A549 (cell line): ENCODE results near the gene BHLHA15. TPM values are rescaled to one million over a fixed set of nuclear protein-coding genes. Genes with fewer than 3 reads are reported as not detected.

Source experiments
- ATAC-seq, 2 experiments: fragments of 200-7000 bp in 1 of 2; fragments of >200 bp in 1 of 2; cut with Nextera tagmentation in 1 of 2; cut with Tn5 transposase in 1 of 2; 3 replicates each; pipeline versions ENCODE4 v1.8.0 to v1.9.1; 2018 to 2020; ENCODE audit warnings: mild to moderate bottlenecking in 1 of 2, moderate library complexity in 1 of 2
- CTCF ChIA-PET: fragments of 300-600 bp; sonication (Branson Sonifier 250); formaldehyde crosslinking; extraction: SDS; loops from one replicate; lab custom pipeline; 2021; ENCODE audit warnings: antibody characterized with exemption, inconsistent platforms; lab: Yijun Ruan, JAX
- POLR2A ChIA-PET: fragments of 350-600 bp; formaldehyde crosslinking; extraction: SDS; loops from one replicate; lab custom pipeline; 2021; ENCODE audit warnings: antibody characterized with exemption, inconsistent platforms; lab: Yijun Ruan, JAX
- DNase-seq, 2 experiments: peaks; one replicate each; pipeline versions ENCODE4 v3.0.0 to v3.0.0-alpha.2; 2011 to 2016; ENCODE audit warnings: low read depth in 1 of 2, low spot score in 1 of 2
- FAIRE-seq: peaks from 2 replicates; lab custom pipeline; 2011; peaks lifted over from hg19 to GRCh38; lab: Jason Lieb, UNC
- H3K27ac ChIP-seq, 2 experiments: fragments of >200 bp; sonication (Bioruptor Twin); formaldehyde crosslinking; 3 replicates each; pipeline ENCODE4 v1.5.1; 2016 to 2017
- H3K4me1 ChIP-seq: fragments of >200 bp; sonication (Bioruptor Twin); formaldehyde crosslinking; 3 replicates; pipeline ENCODE4 v1.6.1; 2016
- H3K4me2 ChIP-seq: fragments of >200 bp; sonication (Bioruptor Twin); formaldehyde crosslinking; 3 replicates; pipeline ENCODE4 v1.6.1; 2016
- H3K4me3 ChIP-seq: fragments of >200 bp; sonication (Bioruptor Twin); formaldehyde crosslinking; 3 replicates; pipeline ENCODE4 v1.5.1; 2016
- H3K9me3 ChIP-seq: fragments of >200 bp; sonication (Bioruptor Twin); formaldehyde crosslinking; 3 replicates; pipeline ENCODE4 v1.6.1; 2016
- BHLHE40 ChIP-seq: IDR thresholded peaks from 2 replicates; pipeline ENCODE4 v1.6.1; 2012; ENCODE audit warnings: low read depth, low read length, inconsistent platforms
- CBX8 ChIP-seq: fragments of 200-600 bp; sonication (generic); IDR thresholded peaks from 2 replicates; pipeline ENCODE4 v1.6.1; 2016
- CHD2 ChIP-seq: fragments of 150-350 bp; IDR thresholded peaks from 2 replicates; pipeline ENCODE4 v1.6.1; 2014; ENCODE audit warnings: low read length; ENCODE audit not compliant: partially characterized antibody
- EHF ChIP-seq: fragments of 250-450 bp; sonication (Bioruptor Pico); IDR thresholded peaks from 2 replicates; pipeline ENCODE4 v1.5.0; 2020; ENCODE audit warnings: mild to moderate bottlenecking
- FOSB ChIP-seq: fragments of 250-450 bp; sonication (Bioruptor Pico); IDR thresholded peaks from 2 replicates; pipeline ENCODE4 v1.5.0; 2020; ENCODE audit warnings: mild to moderate bottlenecking, moderate library complexity
- HDAC2 ChIP-seq: fragments of 200-600 bp; sonication (generic); IDR thresholded peaks from 2 replicates; pipeline ENCODE4 v1.6.1; 2016
- HOXA7 ChIP-seq: fragments of 250-450 bp; sonication (Bioruptor Pico); IDR thresholded peaks from 2 replicates; pipeline ENCODE4 v1.5.0; 2020; ENCODE audit warnings: mild to moderate bottlenecking, moderate library complexity
- JUN ChIP-seq, 2 experiments: fragments of >200 bp; sonication (Bioruptor Twin); formaldehyde crosslinking; IDR thresholded peaks; 2 replicates in 1 of 2; 3 replicates in 1 of 2; pipeline ENCODE4 v1.6.1; 2016 to 2017
- JUNB ChIP-seq: fragments of >200 bp; sonication (Bioruptor Twin); formaldehyde crosslinking; IDR thresholded peaks from 2 replicates; pipeline ENCODE4 v1.6.1; 2016
- KDM1A ChIP-seq: fragments of 200-600 bp; sonication (generic); IDR thresholded peaks from 2 replicates; pipeline ENCODE4 v1.6.1; 2016; ENCODE audit warnings: low read depth, mild to moderate bottlenecking
- KDM5A ChIP-seq: fragments of 200-600 bp; sonication (generic); IDR thresholded peaks from 2 replicates; pipeline ENCODE4 v1.6.1; 2016; ENCODE audit warnings: antibody characterized with exemption, mild to moderate bottlenecking
- RAD21 ChIP-seq, 2 experiments: fragments of >200 bp in 1 of 2; sonication (Bioruptor Twin) in 1 of 2; formaldehyde crosslinking in 1 of 2; IDR thresholded peaks in 1 of 2; conservative IDR thresholded peaks in 1 of 2; 2 replicates in 1 of 2; 3 replicates in 1 of 2; pipeline ENCODE4 v1.6.1; 2012 to 2018; ENCODE audit warnings: inconsistent platforms in 1 of 2
- RFX5 ChIP-seq: fragments of 450-650 bp; IDR thresholded peaks from 2 replicates; pipeline ENCODE4 v1.7.1; 2014; ENCODE audit warnings: antibody characterized with exemption, mild to moderate bottlenecking, moderate library complexity
- RNF2 ChIP-seq: fragments of 200-600 bp; sonication (generic); IDR thresholded peaks from 2 replicates; pipeline ENCODE4 v1.6.1; 2016; ENCODE audit warnings: low read depth, mild to moderate bottlenecking, antibody characterized with exemption, moderate library complexity, borderline replicate concordance
- SREBF2 ChIP-seq: fragments of 450-650 bp; IDR thresholded peaks from 2 replicates; pipeline ENCODE4 v1.6.1; 2014; ENCODE audit warnings: mild to moderate bottlenecking, moderate library complexity
- TP53 ChIP-seq: fragments of 250-450 bp; sonication (Bioruptor Pico); IDR thresholded peaks from 2 replicates; pipeline ENCODE4 v1.5.0; 2021; ENCODE audit warnings: mild to moderate bottlenecking, moderate library complexity
- ZNF302 ChIP-seq: fragments of 250-450 bp; sonication (Bioruptor Pico); IDR thresholded peaks from 2 replicates; pipeline ENCODE4 v1.9.0; 2021; ENCODE audit warnings: inconsistent platforms, mild to moderate bottlenecking, moderate library complexity
- WGBS: methylation state at CpG from one replicate; pipeline ENCODE4 v1.1.6; 2017; ENCODE audit errors: missing lambda C conversion rate; 5-methylcytosine and 5-hydroxymethylcytosine counted together
- polyA plus RNA-seq, 4 experiments: library from polyadenylated mRNA; depleted of rRNA in 3 of 4; stranded (reverse); fragments of >200 nt; fragmentation: RNase III in 1 of 4; extraction: RNeasy Plus Mini Kit Qiagen cat#74134 plus additional on column Dnase treatment in 1 of 4; gene quantifications; 2 replicates in 3 of 4; 3 replicates in 1 of 4; pipeline ENCODE4 v1.2.3, GENCODE V29; 2011 to 2017
- TF ChIP-seq, protein P1 (sequence below): fragments of 200-600 bp; sonication (generic); IDR thresholded peaks from 2 replicates; pipeline ENCODE4 v1.6.1; 2016; ENCODE audit warnings: antibody characterized with exemption, mild to moderate bottlenecking, moderate library complexity
- TF ChIP-seq, protein P2 (sequence below): fragments of 450-650 bp; IDR thresholded peaks from 2 replicates; pipeline ENCODE4 v1.6.1; 2014; ENCODE audit warnings: antibody characterized with exemption
- TF ChIP-seq, protein P3 (sequence below): IDR thresholded peaks from 2 replicates; pipeline ENCODE4 v1.6.1; 2012

BHLHA15 gene
- polyA plus RNA-seq, 2 of the 4 experiments (the other 2 are of a cell fraction) = 0.23 to 0.30 TPM

DNA sequence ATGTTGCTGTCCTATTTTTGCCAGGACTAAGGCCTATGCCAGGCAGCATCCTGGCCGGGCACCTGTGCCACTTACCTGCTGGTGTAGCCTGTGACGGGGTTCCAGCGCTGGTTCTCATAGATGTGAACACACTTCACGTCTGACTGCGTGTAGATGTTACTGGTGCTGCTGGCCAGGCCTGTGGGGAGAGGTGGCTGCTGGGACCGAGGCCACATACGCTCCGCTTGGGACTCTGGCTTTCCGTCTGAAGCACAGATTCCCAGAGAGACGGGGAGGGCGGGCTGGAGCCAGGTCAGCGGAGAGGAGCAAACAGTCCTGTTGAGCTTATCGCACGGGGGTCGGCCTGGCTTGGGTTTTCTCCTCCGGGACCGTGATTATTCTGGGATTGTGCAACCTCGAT lies 16.7 kb downstream of the BHLHA15 start:
- Histone ChIP-seq H3K4me3 (no peak overlapping the region), H3K9me3 (no peaks in the 10 kb centered on the region), H3K4me1 (peaks cover 6% of the 10 kb centered on the region; the same call in 2 of the 3 replicates)
- FAIRE-seq = no peak
- 91% methylated on average over 18 of the region's 18 CpGs for WGBS
- TF ChIP-seq JUN (IDR thresholded peaks at IDR 0.05) (no peak), EHF (no peak), BHLHE40 (no peak), JUNB (no peak), CBX8 (no peak), KDM1A (no peak), TP53 (CRISPR knock-in tag) (no peak), RAD21 (conservative IDR thresholded peaks at IDR 0.05 in 1 of 2, IDR thresholded peaks at IDR 0.05 in 1 of 2) (no peak), HOXA7 (CRISPR knock-in tag) (no peak)
- TF ChIP-seq, protein P1, sequence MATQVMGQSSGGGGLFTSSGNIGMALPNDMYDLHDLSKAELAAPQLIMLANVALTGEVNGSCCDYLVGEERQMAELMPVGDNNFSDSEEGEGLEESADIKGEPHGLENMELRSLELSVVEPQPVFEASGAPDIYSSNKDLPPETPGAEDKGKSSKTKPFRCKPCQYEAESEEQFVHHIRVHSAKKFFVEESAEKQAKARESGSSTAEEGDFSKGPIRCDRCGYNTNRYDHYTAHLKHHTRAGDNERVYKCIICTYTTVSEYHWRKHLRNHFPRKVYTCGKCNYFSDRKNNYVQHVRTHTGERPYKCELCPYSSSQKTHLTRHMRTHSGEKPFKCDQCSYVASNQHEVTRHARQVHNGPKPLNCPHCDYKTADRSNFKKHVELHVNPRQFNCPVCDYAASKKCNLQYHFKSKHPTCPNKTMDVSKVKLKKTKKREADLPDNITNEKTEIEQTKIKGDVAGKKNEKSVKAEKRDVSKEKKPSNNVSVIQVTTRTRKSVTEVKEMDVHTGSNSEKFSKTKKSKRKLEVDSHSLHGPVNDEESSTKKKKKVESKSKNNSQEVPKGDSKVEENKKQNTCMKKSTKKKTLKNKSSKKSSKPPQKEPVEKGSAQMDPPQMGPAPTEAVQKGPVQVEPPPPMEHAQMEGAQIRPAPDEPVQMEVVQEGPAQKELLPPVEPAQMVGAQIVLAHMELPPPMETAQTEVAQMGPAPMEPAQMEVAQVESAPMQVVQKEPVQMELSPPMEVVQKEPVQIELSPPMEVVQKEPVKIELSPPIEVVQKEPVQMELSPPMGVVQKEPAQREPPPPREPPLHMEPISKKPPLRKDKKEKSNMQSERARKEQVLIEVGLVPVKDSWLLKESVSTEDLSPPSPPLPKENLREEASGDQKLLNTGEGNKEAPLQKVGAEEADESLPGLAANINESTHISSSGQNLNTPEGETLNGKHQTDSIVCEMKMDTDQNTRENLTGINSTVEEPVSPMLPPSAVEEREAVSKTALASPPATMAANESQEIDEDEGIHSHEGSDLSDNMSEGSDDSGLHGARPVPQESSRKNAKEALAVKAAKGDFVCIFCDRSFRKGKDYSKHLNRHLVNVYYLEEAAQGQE = no peak
- TF ChIP-seq, all 56 proteins: peak for 0
- ATAC-seq (no peak; a peak in 1 of 6 replicates), DNase-seq (no peak)
- Histone ChIP-seq H3K4me2 (no peak overlapping the region), H3K27ac (no peak overlapping the region)
- POLR2A ChIA-PET = no interaction called here
- CTCF ChIA-PET = no interaction called here

DNA sequence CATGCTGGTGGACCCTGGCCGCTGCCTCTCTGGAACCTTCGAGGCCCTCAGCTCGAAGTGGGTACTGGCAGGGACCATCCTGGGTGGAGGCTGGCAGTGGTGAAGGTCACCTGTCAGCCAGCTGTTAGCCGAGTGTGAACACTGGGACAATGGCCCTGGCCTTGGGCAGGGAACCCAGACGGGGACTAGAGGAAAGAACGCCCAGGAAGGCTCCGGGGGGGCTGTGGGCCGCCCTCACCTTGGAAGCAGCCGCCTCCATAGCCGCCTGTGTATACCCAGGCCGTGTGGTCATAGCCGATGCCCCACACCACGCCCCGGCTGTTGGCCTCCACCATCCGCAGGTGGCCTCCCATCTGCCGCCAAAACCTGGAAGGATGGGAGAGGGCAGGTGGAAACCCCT lies 17.6 kb downstream of the BHLHA15 start:
- POLR2A ChIA-PET = no interaction called here
- Histone ChIP-seq H3K4me1 (no peaks in the 10 kb centered on the region), H3K4me3 (no peak overlapping the region), H3K27ac (no peak overlapping the region)
- DNase-seq = no peak
- no peak for TF ChIP-seq JUNB
- no peak for TF ChIP-seq RNF2
- TF ChIP-seq, protein P1 = no peak
- no peak for TF ChIP-seq HDAC2
- TF ChIP-seq CHD2 = no peak
- TF ChIP-seq SREBF2 = no peak
- TF ChIP-seq, all 56 proteins: peak for 0
- ATAC-seq (no peak), FAIRE-seq (no peak)
- H3K9me3 ChIP-seq = no peaks in the 10 kb centered on the region
- no peak overlapping the region for H3K4me2 ChIP-seq
- CTCF ChIA-PET = interaction anchor here (0.6 to 0.7 kb wide), 2 partner anchors 9 to 15 kb away, joined by 3 to 4 read pairs; no protein-coding TSS in a partner anchor
- 89% methylated on average over 16 of the region's 16 CpGs for WGBS

DNA sequence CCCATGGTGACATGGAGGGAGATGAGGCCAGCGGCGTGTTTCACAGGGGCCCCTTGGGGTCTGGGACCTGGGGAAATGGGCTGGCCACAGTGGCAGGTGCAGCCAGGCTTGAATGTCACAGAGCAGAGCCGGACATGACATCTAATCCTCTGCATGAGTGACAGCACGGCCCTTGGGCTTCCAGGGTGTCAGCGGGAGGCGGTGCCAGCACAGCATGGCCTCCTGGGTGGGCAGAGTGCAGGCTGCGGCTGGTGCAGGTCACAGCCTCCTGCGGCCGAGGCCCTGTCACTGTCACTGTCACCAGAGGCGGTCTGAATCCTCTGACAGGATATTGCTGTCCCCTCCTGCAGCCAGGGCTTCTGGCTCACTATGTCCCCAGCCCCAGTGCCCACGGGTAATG lies 18.2 kb downstream of the BHLHA15 start:
- DNase-seq = no peak
- CTCF ChIA-PET = no interaction called here
- POLR2A ChIA-PET = no interaction called here
- no peak for ATAC-seq
- Histone ChIP-seq H3K4me2 (no peak overlapping the region), H3K4me3 (no peak overlapping the region), H3K9me3 (no peaks in the 10 kb centered on the region), H3K27ac (no peak overlapping the region), H3K4me1 (no peaks in the 10 kb centered on the region)
- TF ChIP-seq RFX5 = no peak
- TF ChIP-seq ZNF302 (CRISPR knock-in tag) = no peak
- no peak for TF ChIP-seq KDM5A
- TF ChIP-seq, protein P2, sequence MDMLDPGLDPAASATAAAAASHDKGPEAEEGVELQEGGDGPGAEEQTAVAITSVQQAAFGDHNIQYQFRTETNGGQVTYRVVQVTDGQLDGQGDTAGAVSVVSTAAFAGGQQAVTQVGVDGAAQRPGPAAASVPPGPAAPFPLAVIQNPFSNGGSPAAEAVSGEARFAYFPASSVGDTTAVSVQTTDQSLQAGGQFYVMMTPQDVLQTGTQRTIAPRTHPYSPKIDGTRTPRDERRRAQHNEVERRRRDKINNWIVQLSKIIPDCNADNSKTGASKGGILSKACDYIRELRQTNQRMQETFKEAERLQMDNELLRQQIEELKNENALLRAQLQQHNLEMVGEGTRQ = no peak
- TF ChIP-seq, protein P3, sequence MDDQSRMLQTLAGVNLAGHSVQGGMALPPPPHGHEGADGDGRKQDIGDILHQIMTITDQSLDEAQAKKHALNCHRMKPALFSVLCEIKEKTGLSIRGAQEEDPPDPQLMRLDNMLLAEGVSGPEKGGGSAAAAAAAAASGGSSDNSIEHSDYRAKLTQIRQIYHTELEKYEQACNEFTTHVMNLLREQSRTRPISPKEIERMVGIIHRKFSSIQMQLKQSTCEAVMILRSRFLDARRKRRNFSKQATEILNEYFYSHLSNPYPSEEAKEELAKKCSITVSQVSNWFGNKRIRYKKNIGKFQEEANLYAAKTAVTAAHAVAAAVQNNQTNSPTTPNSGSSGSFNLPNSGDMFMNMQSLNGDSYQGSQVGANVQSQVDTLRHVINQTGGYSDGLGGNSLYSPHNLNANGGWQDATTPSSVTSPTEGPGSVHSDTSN = no peak
- TF ChIP-seq FOSB (CRISPR knock-in tag) = no peak
- FAIRE-seq = no peak
- 71% methylated on average over 7 of the region's 11 CpGs for WGBS
